Measurements from ENCODE around the gene POLR3K. TPM values are rescaled to one million over a fixed set of nuclear protein-coding genes. Genes with fewer than 3 reads are reported as not detected.

Gene POLR3K
- total RNA-seq, 1 donor from 2014 or later, result 12.0 TPM

DNA sequence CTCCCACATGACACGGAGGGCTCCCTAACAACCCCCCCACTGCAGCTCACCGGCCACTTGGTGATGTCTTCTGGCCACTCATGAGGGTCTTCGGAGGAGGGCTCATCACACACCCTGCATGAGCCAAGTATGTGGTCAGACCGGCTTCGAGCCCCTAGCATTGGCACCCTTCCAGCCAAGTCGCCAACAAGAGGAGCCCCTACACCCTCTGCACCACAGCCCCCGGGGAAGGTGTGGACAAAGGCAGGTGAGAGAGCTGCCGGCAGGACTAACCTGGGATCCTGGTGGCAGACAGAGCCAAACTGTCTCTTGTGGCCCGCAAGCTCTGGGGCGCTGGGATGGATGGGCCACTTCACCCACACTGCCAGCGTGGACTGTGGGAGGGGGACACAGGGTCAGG is 6.8 kb upstream of the POLR3K start:
- TF ChIP-seq, protein P1, sequence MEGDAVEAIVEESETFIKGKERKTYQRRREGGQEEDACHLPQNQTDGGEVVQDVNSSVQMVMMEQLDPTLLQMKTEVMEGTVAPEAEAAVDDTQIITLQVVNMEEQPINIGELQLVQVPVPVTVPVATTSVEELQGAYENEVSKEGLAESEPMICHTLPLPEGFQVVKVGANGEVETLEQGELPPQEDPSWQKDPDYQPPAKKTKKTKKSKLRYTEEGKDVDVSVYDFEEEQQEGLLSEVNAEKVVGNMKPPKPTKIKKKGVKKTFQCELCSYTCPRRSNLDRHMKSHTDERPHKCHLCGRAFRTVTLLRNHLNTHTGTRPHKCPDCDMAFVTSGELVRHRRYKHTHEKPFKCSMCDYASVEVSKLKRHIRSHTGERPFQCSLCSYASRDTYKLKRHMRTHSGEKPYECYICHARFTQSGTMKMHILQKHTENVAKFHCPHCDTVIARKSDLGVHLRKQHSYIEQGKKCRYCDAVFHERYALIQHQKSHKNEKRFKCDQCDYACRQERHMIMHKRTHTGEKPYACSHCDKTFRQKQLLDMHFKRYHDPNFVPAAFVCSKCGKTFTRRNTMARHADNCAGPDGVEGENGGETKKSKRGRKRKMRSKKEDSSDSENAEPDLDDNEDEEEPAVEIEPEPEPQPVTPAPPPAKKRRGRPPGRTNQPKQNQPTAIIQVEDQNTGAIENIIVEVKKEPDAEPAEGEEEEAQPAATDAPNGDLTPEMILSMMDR (IDR thresholded peaks at IDR 0.05), result no peak
- H3K27me3 ChIP-seq, result no peaks in the 10 kb centered on the region

GRCh38 chr16:59440-60059 is 6.1 kb upstream of the POLR3K start:
- no peak overlapping the region for H3K27ac ChIP-seq
- H3K27me3 ChIP-seq, result no peaks in the 10 kb centered on the region
- intact Hi-C loops (cut with DNase I), result no loop called here
- peaks cover under 1% of the 10 kb centered on the region for H3K4me1 ChIP-seq
- no peak overlapping the region for H3K4me3 ChIP-seq
- ATAC-seq, result no peak
- DNase-seq, result no peak
- TF ChIP-seq, protein P1 (IDR thresholded peaks at IDR 0.05), result no peak
- H3K36me3 ChIP-seq, result peaks cover 74% of the 10 kb centered on the region
- H3K9me3 ChIP-seq, result no peaks in the 10 kb centered on the region

More for the DNA sequence above, 6.8 kb upstream of the POLR3K start:
- intact Hi-C loops (cut with DNase I), result no loop called here
- no peak for ATAC-seq
- no peak overlapping the region for H3K27ac ChIP-seq
- peaks cover 74% of the 10 kb centered on the region for H3K36me3 ChIP-seq
- H3K4me1 ChIP-seq, result no peaks in the 10 kb centered on the region
- H3K9me3 ChIP-seq, result no peaks in the 10 kb centered on the region
- peak; percentile 62 for DNase-seq
- no peak overlapping the region for H3K4me3 ChIP-seq

DNA sequence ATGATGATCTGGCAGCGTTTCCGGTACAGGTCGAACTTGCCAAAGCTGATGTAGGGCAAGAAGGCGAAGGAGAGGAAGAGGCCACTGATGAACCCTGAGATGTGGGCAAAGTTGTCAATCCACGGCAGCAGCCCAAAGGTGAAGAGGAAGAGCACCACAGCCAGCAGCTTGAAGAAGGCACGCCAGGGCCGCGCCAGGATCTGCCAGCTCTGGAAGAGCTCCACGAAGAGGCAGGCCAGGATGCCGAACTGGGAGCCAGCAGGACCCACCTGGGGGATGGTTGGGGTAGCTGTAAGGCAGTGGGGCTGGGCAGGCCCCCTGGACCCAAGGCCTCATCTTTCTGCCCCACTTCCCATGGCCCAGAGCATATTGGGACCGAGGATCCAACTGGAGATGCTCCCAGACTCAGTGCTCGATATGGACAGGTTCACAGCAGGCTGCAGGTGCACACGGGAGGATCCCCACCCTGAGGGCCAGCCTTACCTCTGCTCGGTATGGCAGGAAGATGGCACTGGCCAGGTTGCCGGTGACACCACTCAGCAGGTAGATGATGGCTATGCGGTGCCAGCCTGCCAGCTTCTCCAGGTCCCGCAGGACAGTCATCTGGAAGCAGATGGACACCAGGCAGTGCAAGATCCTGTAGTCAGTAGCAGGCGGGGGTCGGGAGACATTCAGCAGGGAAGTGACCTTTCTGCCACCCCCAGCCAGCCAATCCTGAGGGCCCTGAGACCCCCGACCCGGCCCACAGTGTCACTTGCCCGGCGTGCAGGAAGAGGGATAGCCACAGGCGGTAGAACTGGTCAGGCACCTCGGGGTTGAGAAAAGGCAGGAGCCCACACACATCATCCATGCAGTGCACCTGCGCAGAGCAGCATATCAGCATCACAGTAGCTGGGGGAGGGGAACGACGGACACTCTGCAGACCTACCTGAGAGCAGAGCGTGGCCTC is 5.4 kb upstream of the POLR3K start:
- TF ChIP-seq, protein P1 (IDR thresholded peaks at IDR 0.05), result no peak
- no peak overlapping the region for H3K27ac ChIP-seq
- peaks cover 5% of the 10 kb centered on the region for H3K4me1 ChIP-seq
- intact Hi-C loops (cut with DNase I), result no loop called here
- ATAC-seq (no peak), DNase-seq (no peak)
- peaks cover 72% of the 10 kb centered on the region for H3K36me3 ChIP-seq
- H3K4me3 ChIP-seq, result no peak overlapping the region
- H3K9me3 ChIP-seq, result no peaks in the 10 kb centered on the region
- H3K27me3 ChIP-seq, result no peaks in the 10 kb centered on the region

DNA sequence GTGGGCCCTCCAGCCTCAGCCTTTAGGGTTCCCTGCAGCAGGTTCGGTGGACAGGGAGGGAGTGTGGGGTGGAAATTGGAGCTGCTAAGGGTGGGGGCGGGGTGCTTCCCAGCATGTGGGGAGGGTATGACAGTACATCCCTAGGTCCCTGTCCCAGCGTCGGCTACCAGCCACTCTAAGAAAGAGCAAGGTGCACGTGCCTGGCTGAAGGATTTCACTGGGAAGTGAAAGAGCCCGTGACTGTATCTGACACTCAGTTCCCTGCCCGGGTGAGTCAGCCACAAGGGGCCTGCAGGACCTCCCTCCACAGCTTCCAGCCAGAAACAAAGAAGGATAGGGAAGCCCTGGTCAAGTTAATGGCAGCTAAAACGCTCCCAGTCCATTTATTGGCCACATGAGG is 4.3 kb upstream of the POLR3K start:
- peaks cover 62% of the 10 kb centered on the region for H3K36me3 ChIP-seq
- TF ChIP-seq, protein P1 (IDR thresholded peaks at IDR 0.05), result no peak
- H3K27me3 ChIP-seq, result no peaks in the 10 kb centered on the region
- intact Hi-C loops (cut with DNase I), result no loop called here
- H3K27ac ChIP-seq, result no peak overlapping the region
- H3K4me3 ChIP-seq, result no peak overlapping the region
- no peaks in the 10 kb centered on the region for H3K9me3 ChIP-seq
- no peak for ATAC-seq
- peaks cover 5% of the 10 kb centered on the region for H3K4me1 ChIP-seq
- no peak for DNase-seq

- Histone ChIP-seq H3K27ac (no peak overlapping the region), H3K4me1 (peaks cover 8% of the 10 kb centered on the region), H3K36me3 (peaks cover 49% of the 10 kb centered on the region), H3K9me3 (no peaks in the 10 kb centered on the region), H3K4me3 (no peak overlapping the region), H3K27me3 (no peaks in the 10 kb centered on the region)
- intact Hi-C loops (cut with DNase I), result no loop called here
- no peak for DNase-seq
- ATAC-seq, result no peak
- TF ChIP-seq, protein P1 (IDR thresholded peaks at IDR 0.05), result no peak
These were observed 3.0 kb upstream of the POLR3K start for GRCh38 chr16:56231-56927.

All from upper lobe of right lung (tissue), 1 donor.